ENCODE data around the gene NTRK2.
"Not testable (repeated sequence)": the region's sequence is repeated elsewhere in the genome, so short reads cannot be mapped to it uniquely, and the experiment has no call there.

Gene NTRK2

GRCh38 chr9:85062385-85063022, 393.0 kb downstream of the NTRK2 start:
- no peak for DNase-seq (ENCODE audit: low read depth, low spot score)

- no peak for DNase-seq (ENCODE audit: low read depth, low spot score)
Measured at GRCh38 chr9:85064811-85065371, 395.4 kb downstream of the NTRK2 start.

GRCh38 chr9:85067792-85068191, 398.3 kb downstream of the NTRK2 start:
- no peak for DNase-seq (ENCODE audit: low read depth, low spot score)

- DNase-seq (ENCODE audit: low read depth, low spot score) = not testable (repeated sequence)
Measured at GRCh38 chr9:85069421-85069820, 399.9 kb downstream of the NTRK2 start.

Measured in activated naive CD8-positive, alpha-beta T cell treated with anti-CD3 and anti-CD28 coated beads, Interleukin-2, amount 50 U/mL, for 16 hours (primary cell).